ENCODE data around the gene SRPK1.
"Not testable (repeated sequence)": the region's sequence is repeated elsewhere in the genome, so short reads cannot be mapped to it uniquely, and the experiment has no call there.

The SRPK1 gene

DNA sequence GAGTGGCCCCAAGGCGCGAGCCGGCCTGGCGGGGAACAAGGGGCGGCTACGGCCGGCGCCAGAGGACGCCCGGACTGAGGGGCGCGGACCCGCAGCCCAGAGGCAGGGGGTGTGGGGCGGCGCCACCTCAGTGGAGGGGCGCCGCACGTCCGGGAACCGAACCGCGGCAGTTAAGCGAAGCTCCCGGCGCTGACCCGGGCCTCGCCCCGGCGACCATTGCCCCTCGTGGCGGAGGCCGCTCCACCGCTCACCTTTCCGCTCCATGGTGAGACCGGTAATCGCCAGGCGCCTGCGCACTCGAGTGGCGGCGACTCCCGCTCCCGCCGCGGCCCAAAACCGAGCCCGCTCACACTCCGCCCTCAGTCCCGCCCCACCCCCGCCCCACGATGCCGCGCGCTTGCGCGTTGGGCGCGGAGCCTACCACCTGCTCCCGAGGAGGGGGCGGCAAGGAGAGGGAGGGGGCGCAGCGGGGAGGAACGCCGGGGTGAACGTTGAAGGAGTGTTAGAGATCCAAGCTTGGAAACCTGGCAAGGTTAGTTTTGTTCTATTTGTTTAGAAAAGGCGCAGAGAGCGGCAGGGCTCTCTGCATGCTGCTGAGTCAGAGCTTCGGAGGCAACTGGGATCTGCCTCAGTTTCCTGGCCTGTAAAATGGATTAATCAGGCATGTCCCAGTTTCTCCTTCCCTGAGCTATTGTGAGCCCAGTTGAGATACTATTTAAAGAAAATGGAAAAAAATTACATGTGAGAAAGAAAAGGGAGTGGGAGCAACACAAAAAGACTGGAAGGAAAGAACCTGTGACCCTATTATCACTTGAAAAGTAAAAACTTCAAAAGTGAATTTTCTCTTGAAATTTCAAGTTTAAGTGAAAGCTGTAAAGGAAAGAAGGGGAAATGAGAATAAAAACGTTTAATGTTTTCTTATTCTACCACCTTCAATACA, at the start of gene SRPK1:
Gene SRPK1 (minus strand): TSS at position 306 of the 940 bp plus-strand sequence. CDS start 42 bp downstream, at position 264.
- no peak for DNase-seq

DNA sequence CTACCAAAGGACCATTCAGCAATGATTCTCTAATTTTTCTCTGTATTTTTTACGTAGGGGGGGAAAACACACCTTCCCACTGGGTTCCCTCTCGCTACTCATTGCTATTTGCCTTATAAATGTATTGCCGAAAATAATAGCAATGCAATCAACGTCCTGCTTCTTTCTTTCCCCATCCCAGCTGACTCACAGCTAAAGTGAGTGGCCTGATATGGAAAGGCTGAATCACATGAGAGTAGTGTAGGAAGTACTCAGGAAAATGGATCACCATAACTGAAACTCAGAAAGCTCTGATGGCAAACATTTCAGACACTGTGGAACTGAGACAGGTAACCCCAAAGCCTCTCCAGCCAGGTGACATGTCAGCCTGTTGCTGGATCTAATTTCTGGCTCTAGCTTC, 49.3 kb upstream of the SRPK1 start:
- DNase-seq: no peak

DNA sequence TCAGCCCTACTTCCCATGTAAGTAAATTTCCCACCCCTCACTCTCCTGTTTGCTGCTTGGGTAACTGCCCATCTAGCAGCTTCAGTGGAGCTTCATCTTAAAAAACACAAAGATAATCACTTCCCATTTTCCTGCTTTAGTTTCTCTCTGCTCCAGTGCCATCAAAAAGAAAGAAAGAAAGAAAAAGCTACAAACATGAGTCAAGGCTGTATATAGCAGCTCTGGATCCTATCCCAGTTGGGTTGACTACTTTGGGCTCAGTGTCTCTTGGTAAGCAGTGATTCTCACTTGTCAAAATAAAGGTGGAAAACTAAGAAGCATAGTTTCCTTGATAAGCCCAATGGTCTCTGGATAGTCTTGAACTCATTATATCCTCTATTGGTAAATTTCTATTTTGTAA, 48.7 kb upstream of the SRPK1 start:
- DNase-seq: no peak

DNA sequence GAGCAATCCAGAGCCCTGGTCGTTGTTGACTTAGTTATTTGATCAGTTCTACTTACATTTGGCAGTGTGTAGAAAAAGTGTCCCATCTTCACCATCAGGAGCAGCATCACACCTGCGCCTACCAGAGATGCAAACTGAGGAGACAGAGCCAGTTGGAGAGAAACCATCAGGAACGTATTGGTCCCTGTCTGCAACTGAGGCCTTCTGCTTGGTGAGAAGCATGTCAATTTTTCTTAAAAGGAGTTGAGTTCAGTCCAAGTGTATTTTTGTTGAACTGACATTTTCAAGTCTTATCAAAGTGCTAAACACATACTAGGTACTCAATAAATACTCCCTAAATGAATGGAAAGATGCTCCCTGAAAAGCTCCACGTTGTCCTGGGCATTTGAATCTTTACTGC, 47.9 kb upstream of the SRPK1 start:
- DNase-seq: no peak

DNA sequence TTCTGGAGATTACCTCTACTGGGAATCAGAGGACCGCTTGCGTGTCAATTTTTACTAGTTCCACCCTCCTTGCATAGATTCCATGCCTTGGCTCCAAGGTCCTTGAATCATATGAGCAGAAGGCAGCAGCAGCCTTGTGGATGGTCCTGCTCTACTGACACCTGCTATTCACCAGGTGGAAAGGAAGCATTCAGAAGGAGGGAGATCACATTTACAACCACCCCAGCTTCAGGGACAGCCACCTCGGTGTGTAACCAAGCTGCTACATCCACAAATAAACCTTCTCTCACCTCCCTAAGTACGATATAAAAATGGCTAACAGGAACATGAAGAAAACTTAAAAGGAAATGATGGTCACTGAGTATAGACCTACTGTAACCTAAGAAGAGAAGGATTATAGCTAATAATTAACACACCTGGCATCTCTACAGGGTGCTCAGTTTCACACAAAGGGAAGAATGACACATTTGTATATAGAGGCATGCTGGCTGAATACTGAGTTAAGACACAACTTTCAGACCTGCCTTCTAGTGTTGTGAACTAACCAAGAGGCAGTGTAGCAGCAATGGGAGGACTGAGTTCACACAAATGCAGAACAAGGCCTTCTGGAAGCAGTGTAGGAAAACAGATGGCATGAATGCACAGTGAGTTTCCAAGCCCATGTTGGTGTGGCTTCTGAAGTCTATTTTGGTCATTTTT, 46.3 kb upstream of the SRPK1 start:
- no peak for DNase-seq

DNA sequence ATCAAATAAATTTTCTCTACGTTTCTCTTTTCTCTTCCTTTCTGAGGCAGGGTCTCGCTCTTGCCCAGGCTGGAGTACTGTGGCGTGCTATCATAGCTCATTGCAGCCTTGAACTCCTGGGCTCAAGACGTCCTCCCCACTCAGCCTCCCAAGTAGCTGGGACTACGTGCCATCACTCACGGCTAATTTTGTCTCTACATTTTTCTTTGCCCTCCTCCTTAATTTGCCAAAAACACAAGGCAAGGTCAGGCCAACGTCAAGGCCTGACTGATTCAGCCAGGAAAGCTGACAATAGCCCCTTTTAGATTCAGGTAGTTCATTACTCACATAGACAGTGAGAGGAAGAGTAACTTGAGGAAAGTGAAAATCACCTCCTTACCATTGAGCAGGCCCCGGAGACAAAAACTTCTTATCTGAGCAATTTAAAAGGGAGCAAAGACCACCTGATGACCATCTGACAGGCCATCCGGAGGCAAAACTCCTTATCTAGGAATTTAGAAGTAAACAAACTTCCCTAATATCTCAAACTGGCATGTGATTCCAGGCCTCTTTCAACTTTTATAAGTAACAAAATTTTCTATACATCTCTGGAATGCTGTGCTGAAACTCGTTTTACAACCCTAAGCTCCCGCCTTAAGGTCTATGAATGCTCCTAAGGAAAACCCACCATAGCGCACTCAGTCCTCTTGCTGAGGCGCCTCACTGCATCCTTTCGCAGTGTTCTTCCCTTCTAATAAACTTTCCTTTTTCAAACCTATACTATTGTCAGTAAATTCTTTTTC, 42.1 kb upstream of the SRPK1 start:
- DNase-seq: no peak

DNA sequence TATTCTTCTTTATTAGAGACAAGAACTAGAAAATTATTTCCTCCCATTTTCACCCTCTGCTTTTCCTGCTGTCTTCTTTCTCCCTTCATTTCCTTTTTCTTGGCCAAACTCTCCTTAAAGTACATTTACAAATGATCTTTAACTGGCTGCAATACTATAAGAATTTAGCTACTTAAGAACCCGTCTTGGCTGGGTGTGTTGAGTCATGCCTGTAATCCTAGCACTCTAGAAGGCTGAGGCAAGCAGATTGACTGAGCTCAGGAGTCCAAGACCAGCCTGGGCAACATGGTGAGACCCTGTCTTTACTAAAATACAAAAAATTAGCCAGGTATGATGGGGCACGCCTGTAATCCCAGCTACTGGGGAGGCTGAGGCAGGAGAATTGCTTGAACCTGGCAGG, 39.3 kb upstream of the SRPK1 start:
- no peak for DNase-seq

DNA sequence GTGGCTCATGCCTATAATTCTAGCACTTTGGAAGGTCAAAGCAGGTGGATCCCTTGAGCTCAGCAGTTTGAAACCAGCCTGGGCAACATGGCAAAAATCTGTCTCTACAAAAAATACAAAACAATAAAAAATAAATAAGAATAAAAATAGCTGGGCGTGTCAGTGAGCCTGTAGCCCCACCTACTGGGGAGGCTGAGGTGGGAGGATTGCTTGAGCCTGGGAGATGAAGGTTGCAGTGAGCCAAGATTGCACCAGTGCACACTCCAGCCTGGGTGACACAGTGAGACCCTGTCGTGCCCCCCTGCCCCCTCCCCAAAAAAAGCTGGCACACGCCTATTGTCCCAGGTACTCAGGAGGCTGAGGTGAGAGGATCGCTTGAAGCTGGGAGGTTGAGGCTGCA, 35.1 kb upstream of the SRPK1 start:
- DNase-seq: no peak

DNA sequence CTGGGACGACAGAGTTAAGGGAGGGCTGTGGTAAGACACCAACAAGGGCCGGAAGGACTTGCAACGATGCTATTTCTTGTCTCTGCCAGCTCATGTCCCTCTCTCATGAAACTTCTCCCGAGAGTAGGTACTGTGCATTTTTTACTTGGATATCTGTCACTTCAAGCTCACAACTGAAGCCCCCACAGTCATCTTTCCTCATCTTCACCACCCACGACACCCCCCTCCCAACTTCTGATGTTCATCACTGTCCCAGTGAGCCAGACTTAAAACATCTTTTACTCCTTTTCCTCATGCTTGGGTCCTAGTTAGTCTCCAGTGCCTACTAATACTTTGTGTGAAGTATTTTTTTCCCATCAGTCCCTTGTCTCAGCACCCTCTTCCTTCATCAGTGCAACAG, 34.6 kb upstream of the SRPK1 start:
- DNase-seq: no peak

DNA sequence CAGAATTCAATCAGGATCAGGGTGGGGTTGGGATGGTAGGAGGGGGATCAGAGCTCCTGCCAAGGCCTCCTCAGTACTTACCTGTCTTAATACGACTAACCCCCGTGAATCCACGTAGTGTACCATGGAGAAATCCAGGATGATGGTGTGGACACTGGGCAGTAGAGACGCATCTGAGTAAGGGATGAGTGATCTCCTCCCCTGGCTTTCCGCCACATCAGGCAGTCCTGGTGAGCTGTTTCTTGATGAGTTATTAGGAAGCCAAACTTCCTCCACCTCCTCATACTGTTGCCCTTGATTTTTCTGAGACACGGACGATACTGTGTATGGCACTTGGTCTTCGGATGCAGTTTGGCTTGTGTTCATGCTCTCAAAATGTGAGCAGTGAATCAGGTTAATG, 34.2 kb upstream of the SRPK1 start:
- DNase-seq: no peak

DNA sequence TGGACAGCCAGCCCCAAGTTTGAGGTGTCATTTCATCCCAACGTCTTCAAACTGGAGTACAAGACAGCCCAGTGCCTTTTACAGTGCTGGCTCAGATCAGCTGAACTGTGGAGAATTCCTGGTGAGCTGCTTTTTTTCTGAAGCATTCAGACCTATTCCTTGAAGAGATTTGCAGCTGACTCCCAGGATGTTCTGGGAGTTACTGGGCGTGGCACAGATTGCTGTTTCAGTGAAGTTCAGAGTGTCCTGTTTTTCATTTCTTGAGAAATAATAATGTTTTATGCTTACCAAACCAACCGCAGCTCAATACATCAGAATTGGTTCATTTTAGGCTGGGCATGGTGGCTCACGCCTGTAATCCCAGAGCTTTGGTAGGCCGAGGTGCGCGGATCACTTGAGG, 33.4 kb upstream of the SRPK1 start:
- no peak for DNase-seq

DNA sequence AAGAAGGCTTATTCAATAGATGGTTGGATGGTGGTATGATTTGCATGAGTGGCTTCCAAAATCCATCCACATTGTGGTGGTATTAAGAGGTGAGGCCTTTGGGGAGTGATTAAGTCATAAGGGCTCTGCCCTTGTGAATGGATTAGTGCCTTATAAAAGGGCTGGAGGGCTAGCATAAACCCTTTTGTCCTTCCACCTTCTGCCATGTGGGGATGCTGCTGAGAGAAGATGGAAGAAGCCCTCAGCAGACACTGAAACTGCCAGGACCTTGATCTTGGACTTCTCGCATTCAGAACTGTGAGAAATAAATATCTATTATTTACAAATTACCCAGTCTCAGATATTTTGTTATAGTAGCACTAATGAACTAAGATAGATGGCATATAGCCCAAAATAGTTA, 27.8 kb upstream of the SRPK1 start:
- peak; percentile 30 for DNase-seq

DNA sequence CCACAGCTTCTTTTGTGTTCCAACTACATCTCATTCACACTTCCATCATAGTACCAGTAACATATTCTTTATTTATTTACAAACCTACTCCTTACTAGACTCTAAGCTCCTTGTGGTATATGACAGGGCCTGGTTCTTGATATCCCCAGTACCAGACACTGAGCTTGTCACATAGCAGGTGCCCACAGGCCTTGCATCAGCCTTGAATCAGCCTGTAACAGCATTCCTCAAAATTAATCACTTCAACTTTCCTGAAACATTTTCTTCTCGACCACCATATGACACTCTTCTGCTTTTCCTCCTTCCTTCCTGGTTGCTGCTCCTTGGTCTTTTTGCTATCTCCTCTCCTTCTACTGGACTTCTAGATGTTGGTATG, 24.7 kb upstream of the SRPK1 start:
- no peak for DNase-seq

DNA sequence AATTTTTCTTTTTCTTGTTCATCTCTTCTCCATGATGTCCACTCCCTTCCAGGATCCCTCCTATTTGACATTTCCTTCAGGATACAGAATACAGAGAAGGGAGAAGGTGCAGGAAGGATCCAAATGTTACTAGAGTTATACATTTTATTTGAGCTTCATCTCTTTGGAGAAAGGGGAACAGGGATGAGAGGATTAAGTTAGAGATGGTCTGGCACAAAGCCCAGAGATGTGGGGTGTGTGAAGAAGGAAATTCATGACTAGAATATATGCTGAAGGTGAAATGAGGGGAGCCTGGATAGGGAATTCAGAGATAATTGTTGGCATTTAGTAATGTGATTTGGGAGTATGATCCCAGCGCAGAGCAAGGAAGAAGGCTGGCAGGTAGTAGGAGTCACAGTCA, 22.5 kb upstream of the SRPK1 start:
- DNase-seq: no peak

DNA sequence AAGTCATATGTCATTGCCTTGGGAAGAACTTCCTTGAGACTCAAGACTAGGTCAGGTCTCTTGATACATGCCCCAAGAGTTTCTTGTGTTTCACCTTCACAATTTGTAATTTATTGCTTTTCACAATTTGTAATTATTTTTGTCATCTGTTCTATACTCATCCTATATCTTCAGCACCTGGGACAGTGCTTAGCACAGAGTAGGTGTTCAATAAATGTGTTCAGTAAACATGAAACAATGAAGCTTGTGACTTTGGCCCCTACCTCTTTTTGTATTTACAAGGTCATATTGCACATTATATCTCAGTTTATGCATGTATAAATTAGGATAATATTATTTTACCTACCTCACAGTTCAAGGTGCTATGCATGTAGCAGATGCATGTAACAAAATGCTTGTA, 21.5 kb upstream of the SRPK1 start:
- no peak for DNase-seq

DNA sequence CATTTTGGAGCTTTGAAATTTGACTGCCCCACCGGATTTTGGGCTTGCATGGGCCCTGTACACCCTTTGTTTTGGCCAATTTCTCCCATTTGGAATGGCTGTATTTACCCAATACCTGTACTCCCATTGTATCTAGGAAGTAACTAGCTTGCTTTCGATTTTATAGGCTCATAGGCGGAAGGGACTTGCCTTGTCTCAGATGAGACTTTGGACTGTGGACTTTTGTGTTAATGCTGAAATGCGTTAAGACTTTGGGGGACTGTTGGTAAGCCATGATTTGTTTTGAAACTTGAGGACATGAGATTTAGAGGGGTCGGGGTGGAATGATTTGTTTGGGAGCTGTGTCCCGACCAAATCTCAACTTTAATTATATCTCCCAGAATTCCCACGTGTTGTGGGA, 20.3 kb upstream of the SRPK1 start:
- not testable (repeated sequence) for DNase-seq

DNA sequence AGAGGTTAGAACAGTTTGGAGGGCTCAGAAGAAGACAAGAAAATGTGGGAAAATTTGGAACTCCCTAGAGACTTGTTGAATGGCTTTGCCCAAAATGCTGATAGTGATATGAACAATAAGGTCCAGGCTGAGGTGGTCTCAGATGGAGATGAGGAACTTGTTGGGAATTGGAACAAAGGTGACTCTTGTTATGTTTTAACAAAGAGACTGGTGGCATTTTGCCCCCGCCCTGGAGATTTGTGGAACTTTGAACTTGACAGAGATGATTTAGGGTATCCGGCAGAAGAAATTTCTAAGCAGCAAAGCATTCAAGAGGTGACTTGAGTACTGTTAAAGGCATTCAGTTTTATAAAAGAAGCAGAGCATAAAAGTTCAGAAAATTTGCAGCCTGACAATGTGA, 19.1 kb upstream of the SRPK1 start:
- DNase-seq: not testable (repeated sequence)

DNA sequence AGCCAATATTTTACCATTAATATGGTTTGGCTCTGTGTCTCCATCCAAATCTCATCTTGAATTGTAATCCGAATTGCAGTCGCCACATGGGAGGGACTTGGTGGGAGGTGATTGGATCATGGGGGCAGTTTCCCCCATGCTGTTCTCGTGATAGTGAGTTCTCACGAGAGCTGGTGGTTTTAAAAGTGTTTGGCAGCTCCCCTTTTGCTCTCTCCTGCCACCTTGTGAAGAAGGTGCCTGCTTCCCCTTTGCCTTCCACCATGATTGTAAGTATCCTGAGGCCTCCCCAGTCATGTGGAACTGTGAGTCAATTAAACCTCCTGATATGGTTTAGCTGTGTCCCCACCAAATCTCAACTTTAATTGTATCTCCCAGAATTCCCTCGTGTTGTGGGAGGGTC, 18.4 kb upstream of the SRPK1 start:
- not testable (repeated sequence) for DNase-seq

DNA sequence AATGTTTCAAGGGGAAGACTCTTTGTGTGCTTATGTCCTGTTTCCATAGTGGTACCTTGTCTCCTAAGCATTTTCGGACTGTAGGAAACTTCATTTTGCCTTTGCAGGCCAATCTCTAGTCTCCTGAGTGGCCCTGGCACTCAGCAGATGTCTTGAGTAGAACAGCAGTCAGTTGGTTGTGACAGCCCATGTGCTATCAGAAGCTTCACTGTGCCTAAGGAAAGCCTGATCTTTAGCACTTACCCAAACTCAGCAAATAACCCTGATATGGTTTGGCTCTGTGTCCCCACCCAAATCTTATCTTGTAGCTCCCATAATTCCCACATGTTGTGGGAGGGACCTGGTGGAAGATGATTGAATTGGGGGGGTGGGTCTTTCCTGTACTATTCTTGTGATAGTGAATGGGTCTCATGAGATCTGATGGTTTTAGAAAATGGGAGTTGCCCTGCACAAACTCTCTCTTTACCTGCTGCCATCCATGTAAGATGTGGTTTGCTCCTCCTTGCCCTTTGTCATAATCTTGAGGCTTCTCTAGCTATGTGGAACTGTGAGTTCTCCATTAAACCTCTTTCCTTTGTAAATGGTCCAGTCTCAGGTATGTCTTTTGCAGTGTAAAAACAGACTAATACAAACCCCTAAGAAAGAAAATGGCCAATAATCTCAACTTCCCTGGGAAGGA, 15.9 kb upstream of the SRPK1 start:
- DNase-seq: no peak

DNA sequence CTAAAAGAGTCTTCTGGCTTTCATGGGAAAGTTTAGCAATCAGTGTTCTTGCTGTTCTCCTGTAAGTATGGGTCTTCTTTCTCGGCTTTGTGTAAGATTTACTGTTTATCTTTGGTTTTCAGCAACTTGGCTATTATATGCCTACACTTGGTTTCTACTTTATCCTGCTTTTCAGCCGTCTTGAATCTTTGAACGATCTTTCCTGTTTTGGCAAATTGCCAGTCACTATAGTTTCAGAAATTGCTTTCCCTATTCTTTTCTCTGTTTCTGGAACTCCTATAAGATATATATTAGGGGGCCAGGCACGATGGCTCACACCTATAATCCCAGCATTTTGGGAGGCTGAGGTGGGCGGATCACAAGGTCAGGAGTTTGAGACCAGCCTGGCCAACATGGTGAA, 14.6 kb upstream of the SRPK1 start:
- no peak for DNase-seq

DNA sequence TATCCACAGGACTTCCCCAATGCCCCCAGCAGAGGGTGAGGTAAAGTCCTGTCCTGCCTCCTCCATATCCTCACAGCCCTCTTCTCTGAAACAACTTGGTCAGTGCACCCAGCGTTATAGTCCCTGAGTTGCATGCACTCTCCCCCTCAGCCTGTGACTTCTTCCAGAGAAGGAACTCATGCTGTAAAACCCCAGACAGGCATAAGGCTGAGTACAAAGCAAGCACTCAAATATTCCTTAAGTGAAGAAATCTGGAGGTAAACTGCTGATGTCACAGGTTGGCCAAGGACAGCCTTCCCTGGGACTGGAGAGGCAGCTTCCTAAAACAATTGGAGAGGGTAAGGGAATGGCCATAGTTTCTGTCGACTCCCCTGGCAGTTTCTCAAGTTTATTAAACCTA, 12.9 kb upstream of the SRPK1 start:
- no peak for DNase-seq

DNA sequence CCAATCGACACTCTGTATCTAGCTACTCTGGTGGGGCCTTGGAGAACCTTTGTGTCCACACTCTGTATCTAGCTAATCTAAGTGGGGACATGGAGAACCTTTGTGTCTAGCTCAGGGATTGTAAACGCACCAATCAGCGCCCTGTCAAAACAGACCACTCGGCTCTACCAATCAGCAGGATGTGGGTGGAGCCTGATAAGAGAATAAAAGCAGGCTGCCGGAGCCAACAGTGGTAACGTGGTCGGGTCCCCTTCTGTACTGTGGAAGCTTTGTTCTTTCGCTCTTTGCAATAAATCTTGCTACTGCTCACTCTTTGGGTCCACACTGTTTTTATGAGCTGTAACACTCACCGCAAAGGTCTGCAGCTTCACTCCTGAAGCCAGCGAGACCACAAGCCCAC, 11.0 kb upstream of the SRPK1 start:
- DNase-seq: not testable (repeated sequence)

DNA sequence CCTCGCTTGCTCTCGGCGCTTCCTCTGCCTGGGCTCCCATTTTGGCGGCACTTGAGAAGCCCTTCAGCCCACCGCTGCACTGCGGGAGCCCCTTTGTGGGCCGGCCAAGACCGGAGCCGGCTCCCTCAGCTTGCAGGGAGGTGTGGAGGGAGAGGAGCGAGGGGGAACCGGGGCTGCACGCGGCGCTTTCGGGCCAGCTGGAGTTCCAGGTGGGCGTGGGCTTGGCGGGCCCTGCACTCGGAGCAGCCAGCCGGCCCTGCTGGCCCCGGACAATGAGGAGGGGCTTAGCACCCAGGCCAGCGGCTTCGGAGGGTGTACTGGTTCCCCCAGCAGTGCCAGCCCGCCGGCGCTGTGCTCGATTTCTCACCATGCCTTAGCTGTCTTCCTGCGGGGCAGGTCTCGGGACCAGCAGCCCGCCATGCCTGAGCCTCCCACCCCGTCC, 10.2 kb upstream of the SRPK1 start:
- no peak for DNase-seq
